OCI-M1 (cell line): Measurements from ENCODE around the gene MYL10.

Experiments
- DNase-seq: peaks from one replicate; lab custom pipeline; 2025; lab: John Stamatoyannopoulos, UW

Gene MYL10

GRCh38 chr7:101629171-101629570 is at the start of gene MYL10:
TSS of gene MYL10 (minus strand) at chr7:101629296. CDS start at chr7:101629118, 178 bp downstream.
- no peak for DNase-seq

- DNase-seq, result no peak
These were observed 49.6 kb upstream of the MYL10 start for GRCh38 chr7:101678658-101679057.

- DNase-seq, result no peak
These were observed 48.8 kb upstream of the MYL10 start for GRCh38 chr7:101677797-101678479.

- no peak for DNase-seq
These were observed 48.3 kb upstream of the MYL10 start for GRCh38 chr7:101677391-101677790.

- DNase-seq, result peak; percentile 6
These were observed 47.9 kb upstream of the MYL10 start for GRCh38 chr7:101676956-101677355.

- DNase-seq, result no peak
These were observed 47.0 kb upstream of the MYL10 start for GRCh38 chr7:101676062-101676598.

GRCh38 chr7:101674439-101674838 is 45.3 kb upstream of the MYL10 start:
- no peak for DNase-seq

- no peak for DNase-seq
These were observed 44.9 kb upstream of the MYL10 start for GRCh38 chr7:101673951-101674350.

GRCh38 chr7:101673315-101673714 is 44.2 kb upstream of the MYL10 start:
- no peak for DNase-seq

GRCh38 chr7:101671371-101672356 is 42.6 kb upstream of the MYL10 start:
- no peak for DNase-seq

GRCh38 chr7:101669307-101669706 is 40.2 kb upstream of the MYL10 start:
- DNase-seq, result no peak

- DNase-seq, result no peak
These were observed 39.6 kb upstream of the MYL10 start for GRCh38 chr7:101668726-101669125.

GRCh38 chr7:101667920-101668319 is 38.8 kb upstream of the MYL10 start:
- no peak for DNase-seq

- DNase-seq, result no peak
These were observed 38.3 kb upstream of the MYL10 start for GRCh38 chr7:101667399-101667798.

- DNase-seq, result no peak
These were observed 37.6 kb upstream of the MYL10 start for GRCh38 chr7:101666741-101667140.

GRCh38 chr7:101666293-101666692 is 37.2 kb upstream of the MYL10 start:
- DNase-seq, result no peak

GRCh38 chr7:101664893-101665471 is 35.9 kb upstream of the MYL10 start:
- DNase-seq, result no peak

- DNase-seq, result no peak
These were observed 35.3 kb upstream of the MYL10 start for GRCh38 chr7:101664436-101664835.

GRCh38 chr7:101663747-101664146 is 34.7 kb upstream of the MYL10 start:
- DNase-seq, result no peak

- no peak for DNase-seq
These were observed 33.4 kb upstream of the MYL10 start for GRCh38 chr7:101662447-101662998.

- no peak for DNase-seq
These were observed 30.6 kb upstream of the MYL10 start for GRCh38 chr7:101659706-101660105.

GRCh38 chr7:101657171-101657570 is 28.1 kb upstream of the MYL10 start:
- DNase-seq, result no peak
